Measurements from ENCODE around the gene CNTN4.

GRCh38 chr3:3066910-3067309 lies 968.2 kb downstream of the CNTN4 start:
- TF ChIP-seq, protein P1, sequence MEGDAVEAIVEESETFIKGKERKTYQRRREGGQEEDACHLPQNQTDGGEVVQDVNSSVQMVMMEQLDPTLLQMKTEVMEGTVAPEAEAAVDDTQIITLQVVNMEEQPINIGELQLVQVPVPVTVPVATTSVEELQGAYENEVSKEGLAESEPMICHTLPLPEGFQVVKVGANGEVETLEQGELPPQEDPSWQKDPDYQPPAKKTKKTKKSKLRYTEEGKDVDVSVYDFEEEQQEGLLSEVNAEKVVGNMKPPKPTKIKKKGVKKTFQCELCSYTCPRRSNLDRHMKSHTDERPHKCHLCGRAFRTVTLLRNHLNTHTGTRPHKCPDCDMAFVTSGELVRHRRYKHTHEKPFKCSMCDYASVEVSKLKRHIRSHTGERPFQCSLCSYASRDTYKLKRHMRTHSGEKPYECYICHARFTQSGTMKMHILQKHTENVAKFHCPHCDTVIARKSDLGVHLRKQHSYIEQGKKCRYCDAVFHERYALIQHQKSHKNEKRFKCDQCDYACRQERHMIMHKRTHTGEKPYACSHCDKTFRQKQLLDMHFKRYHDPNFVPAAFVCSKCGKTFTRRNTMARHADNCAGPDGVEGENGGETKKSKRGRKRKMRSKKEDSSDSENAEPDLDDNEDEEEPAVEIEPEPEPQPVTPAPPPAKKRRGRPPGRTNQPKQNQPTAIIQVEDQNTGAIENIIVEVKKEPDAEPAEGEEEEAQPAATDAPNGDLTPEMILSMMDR (optimal IDR thresholded peaks at IDR 0.05 in 1 of 3, IDR thresholded peaks at IDR 0.05 in 1 of 3, conservative IDR thresholded peaks at IDR 0.05 in 1 of 3; ENCODE audit: extremely low read depth in 1 of 3, insufficient read depth in 2 of 3, low read length in 3 of 3) = no peak
- TF ChIP-seq EZH2 (IDR thresholded peaks at IDR 0.05; ENCODE audit: low read length) = no peak

All from keratinocyte (primary cell).